ENCODE results near the gene CRYBG1. TPM values are rescaled to one million over a fixed set of nuclear protein-coding genes. Genes with fewer than 3 reads are reported as not detected.

CRYBG1 gene
- total RNA-seq, 1 experiment from 2014 or later: 10.1 TPM

DNA sequence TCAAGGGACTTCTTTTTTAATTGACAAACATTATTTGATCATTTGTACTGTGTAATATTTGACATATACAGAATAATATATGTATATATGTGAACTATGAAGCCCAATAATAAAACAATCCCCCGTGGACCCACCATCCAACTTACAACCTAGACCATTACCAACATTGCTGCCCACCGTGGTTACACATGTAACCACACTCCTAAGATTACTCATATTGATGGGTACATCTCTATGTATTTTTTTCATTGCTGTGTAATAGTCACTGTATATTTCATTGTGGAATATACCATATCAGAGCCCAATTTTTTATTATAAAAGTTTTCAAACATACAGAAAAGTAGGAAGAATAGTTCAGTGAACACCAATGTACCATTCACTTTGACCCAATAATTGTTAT lies 174.5 kb downstream of the CRYBG1 start (continued):
- TF ChIP-seq ZNF263 (CRISPR knock-in tag; IDR thresholded peaks at IDR 0.05; ENCODE audit: low read depth) (no peak), CREM (CRISPR knock-in tag; IDR thresholded peaks at IDR 0.05) (no peak), E2F1 (CRISPR knock-in tag; IDR thresholded peaks at IDR 0.05) (no peak)
- TF ChIP-seq, protein P1, sequence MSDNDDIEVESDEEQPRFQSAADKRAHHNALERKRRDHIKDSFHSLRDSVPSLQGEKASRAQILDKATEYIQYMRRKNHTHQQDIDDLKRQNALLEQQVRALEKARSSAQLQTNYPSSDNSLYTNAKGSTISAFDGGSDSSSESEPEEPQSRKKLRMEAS (CRISPR knock-in tag; IDR thresholded peaks at IDR 0.05): no peak

DNA sequence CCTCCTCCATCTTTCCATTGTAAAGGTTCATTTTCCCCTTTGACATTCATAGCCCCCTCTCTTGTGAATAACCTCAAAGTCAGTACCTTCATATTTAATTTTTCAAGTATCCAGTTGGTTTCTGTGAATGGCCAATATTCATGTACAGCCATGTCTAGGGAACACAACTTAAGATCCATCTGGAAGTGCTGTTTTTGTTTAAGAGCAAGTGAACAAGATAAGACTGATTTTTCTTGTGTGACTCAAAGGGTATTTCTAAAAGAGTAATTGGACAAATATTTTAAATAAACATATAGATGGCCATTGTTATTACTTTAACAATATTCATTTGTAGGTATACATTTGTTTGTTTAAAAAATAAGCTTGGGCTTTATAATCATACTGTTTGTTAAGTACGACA lies 175.8 kb downstream of the CRYBG1 start:
- H3K27ac Mint-ChIP-seq: no peak overlapping the region
- ATAC-seq: no peak
- no peaks in the 10 kb centered on the region for H3K27me3 Mint-ChIP-seq (ENCODE audit: low read depth)
- H3K9me3 Mint-ChIP-seq: no peaks in the 10 kb centered on the region
- TF ChIP-seq ELF4 (CRISPR knock-in tag; IDR thresholded peaks at IDR 0.05; ENCODE audit: low read depth): no peak
- TF ChIP-seq ZNF423 (CRISPR knock-in tag; IDR thresholded peaks at IDR 0.05): no peak
- no peak for TF ChIP-seq IRF2 (CRISPR knock-in tag; IDR thresholded peaks at IDR 0.05; ENCODE audit: borderline replicate concordance, low read depth)
- TF ChIP-seq GABPB1 (CRISPR knock-in tag; IDR thresholded peaks at IDR 0.05): no peak
- TF ChIP-seq, protein P2, sequence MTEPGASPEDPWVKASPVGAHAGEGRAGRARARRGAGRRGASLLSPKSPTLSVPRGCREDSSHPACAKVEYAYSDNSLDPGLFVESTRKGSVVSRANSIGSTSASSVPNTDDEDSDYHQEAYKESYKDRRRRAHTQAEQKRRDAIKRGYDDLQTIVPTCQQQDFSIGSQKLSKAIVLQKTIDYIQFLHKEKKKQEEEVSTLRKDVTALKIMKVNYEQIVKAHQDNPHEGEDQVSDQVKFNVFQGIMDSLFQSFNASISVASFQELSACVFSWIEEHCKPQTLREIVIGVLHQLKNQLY (CRISPR knock-in tag; IDR thresholded peaks at IDR 0.05): no peak
- no peak for TF ChIP-seq ETV6 (CRISPR knock-in tag; IDR thresholded peaks at IDR 0.05)
- TF ChIP-seq, protein P3, sequence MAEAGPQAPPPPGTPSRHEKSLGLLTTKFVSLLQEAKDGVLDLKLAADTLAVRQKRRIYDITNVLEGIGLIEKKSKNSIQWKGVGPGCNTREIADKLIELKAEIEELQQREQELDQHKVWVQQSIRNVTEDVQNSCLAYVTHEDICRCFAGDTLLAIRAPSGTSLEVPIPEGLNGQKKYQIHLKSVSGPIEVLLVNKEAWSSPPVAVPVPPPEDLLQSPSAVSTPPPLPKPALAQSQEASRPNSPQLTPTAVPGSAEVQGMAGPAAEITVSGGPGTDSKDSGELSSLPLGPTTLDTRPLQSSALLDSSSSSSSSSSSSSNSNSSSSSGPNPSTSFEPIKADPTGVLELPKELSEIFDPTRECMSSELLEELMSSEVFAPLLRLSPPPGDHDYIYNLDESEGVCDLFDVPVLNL (CRISPR knock-in tag; IDR thresholded peaks at IDR 0.05; ENCODE audit: borderline replicate concordance, low read depth): no peak
- no peak for TF ChIP-seq ZNF671 (CRISPR knock-in tag; IDR thresholded peaks at IDR 0.05)
- TF ChIP-seq RELA (CRISPR knock-in tag; IDR thresholded peaks at IDR 0.05; ENCODE audit: borderline replicate concordance): no peak
- no peak for TF ChIP-seq ZBTB43 (CRISPR knock-in tag; IDR thresholded peaks at IDR 0.05)
- TF ChIP-seq, protein P4, sequence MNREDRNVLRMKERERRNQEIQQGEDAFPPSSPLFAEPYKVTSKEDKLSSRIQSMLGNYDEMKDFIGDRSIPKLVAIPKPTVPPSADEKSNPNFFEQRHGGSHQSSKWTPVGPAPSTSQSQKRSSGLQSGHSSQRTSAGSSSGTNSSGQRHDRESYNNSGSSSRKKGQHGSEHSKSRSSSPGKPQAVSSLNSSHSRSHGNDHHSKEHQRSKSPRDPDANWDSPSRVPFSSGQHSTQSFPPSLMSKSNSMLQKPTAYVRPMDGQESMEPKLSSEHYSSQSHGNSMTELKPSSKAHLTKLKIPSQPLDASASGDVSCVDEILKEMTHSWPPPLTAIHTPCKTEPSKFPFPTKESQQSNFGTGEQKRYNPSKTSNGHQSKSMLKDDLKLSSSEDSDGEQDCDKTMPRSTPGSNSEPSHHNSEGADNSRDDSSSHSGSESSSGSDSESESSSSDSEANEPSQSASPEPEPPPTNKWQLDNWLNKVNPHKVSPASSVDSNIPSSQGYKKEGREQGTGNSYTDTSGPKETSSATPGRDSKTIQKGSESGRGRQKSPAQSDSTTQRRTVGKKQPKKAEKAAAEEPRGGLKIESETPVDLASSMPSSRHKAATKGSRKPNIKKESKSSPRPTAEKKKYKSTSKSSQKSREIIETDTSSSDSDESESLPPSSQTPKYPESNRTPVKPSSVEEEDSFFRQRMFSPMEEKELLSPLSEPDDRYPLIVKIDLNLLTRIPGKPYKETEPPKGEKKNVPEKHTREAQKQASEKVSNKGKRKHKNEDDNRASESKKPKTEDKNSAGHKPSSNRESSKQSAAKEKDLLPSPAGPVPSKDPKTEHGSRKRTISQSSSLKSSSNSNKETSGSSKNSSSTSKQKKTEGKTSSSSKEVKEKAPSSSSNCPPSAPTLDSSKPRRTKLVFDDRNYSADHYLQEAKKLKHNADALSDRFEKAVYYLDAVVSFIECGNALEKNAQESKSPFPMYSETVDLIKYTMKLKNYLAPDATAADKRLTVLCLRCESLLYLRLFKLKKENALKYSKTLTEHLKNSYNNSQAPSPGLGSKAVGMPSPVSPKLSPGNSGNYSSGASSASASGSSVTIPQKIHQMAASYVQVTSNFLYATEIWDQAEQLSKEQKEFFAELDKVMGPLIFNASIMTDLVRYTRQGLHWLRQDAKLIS (CRISPR knock-in tag; IDR thresholded peaks at IDR 0.05; ENCODE audit: borderline replicate concordance): no peak
- no peak for TF ChIP-seq FOXP1 (CRISPR knock-in tag; IDR thresholded peaks at IDR 0.05; ENCODE audit: borderline replicate concordance)
- TF ChIP-seq ZNF219 (CRISPR knock-in tag; IDR thresholded peaks at IDR 0.05; ENCODE audit: borderline replicate concordance): no peak
- no peak for TF ChIP-seq ZMAT4 (CRISPR knock-in tag; IDR thresholded peaks at IDR 0.05)
- TF ChIP-seq TEAD4 (CRISPR knock-in tag; IDR thresholded peaks at IDR 0.05): no peak
- no peak for TF ChIP-seq ZNF416 (CRISPR knock-in tag; IDR thresholded peaks at IDR 0.05)
- no peak for DNase-seq (ENCODE audit: low spot score)
- H3K4me3 Mint-ChIP-seq: no peak overlapping the region
- POLR2A ChIA-PET: no interaction called here
- H3K36me3 Mint-ChIP-seq: no peaks in the 10 kb centered on the region
- peaks cover 14% of the 10 kb centered on the region for H3K4me1 Mint-ChIP-seq
- CTCF ChIA-PET: interaction anchor here (1.2 kb wide), 1 partner anchor 27 kb away, joined by 3 read pairs; no protein-coding TSS in a partner anchor

Measured in WTC11 (cell line).